Measurements from ENCODE around the gene SNAP25. TPM values are rescaled to one million over a fixed set of nuclear protein-coding genes. Genes with fewer than 3 reads are reported as not detected.

SNAP25 gene
- total RNA-seq, 2 experiments from 2014 or later, result 0.15 to 0.17 TPM

GRCh38 chr20:10297684-10298240 lies 79.1 kb downstream of the SNAP25 start:
- CTCF ChIA-PET, result no interaction called here
- POLR2A ChIA-PET, result no interaction called here

DNA sequence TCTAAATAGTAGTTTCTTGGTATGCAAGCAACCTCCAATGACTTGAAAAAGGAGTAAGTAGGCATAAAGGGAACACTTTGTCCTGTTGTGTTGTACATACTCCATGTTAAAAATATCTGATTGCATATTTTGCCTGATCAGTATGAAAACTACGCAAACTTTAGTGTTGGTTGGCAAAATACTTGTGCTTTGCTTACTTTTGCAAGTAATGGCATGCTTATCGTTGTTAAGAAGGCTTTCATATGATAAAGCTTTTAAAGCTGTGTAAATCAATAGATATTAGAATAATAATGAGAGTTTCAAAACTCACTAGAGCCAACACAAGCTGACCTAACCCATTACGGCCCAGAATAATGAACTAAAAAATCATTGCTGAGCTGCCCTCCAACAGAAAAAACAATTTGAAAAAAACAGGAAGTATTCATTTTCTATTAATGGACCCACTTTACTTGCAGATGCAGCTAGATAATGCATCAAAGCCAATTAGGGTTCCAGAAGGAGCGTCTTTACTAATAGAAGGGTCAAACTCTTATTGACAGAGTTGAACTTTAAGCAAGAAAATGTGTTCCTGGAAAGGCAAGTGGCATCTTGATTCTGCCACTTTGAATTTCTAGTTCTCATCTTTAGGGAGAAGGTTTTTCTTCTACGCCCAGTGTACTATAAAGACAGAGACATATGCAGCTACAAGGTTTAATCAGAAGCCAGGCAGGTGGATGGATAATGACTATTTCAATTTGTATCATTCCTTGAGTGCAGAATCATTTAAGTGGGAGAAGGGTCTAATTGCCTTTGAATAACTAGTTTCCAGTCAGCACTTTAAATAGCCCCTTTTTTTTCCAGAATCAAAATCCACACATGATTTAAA lies 82.2 kb downstream of the SNAP25 start:
- CTCF ChIA-PET, result no interaction called here
- POLR2A ChIA-PET, result no interaction called here

DNA sequence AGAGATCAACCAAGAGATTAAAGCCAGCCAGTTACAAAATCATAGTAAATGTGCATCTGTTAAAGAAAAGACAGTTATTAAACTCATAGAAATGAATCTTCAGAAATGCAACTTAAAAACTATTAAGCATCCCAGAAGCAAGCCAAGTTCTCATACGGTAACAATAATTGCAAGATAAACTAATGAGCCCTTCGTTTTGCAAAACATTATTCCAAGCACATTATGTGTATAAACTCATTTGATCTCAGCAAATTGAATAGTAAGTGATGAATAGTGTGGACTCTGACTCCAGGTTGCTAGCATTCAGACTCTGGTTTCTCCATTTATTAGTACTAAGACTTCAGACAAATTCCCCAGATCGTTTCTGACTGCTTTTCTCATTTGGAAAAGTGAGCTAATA lies 85.2 kb downstream of the SNAP25 start:
- POLR2A ChIA-PET, result no interaction called here
- CTCF ChIA-PET, result no interaction called here

- CTCF ChIA-PET, result no interaction called here
These were observed 85.9 kb downstream of the SNAP25 start for GRCh38 chr20:10304471-10305046.

DNA sequence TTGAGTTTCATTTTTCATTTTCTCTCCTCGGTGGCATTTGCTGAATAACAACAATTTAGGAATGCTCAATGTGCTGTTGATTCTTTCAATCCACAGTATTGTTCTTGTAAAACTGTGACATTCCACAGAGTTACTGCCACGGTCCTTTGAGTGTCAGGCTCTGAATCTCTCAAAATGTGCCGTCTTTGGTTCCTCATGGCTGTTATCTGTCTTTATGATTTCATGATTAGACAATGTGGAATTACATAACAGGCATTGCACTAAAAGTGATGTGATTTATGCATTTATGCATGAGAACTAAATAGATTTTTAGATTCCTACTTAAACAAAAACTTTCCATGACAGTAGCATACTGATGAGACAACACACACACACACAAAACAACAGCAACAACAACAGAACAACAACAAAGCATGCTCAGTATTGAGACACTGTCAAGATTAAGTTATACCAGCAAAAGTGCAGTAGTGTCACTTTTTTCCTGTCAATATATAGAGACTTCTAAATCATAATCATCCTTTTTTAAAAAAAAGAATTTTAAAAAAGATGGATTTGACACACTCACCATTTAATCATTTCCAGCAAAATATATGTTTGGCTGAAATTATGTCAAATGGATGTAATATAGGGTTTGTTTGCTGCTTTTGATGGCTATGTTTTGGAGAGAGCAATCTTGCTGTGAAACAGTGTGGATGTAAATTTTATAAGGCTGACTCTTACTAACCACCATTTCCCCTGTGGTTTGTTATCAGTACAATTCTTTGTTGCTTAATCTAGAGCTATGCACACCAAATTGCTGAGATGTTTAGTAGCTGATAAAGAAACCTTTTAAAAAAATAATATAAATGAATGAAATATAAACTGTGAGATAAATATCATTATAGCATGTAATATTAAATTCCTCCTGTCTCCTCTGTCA lies 88.1 kb downstream of the SNAP25 start:
- POLR2A ChIA-PET, result no interaction called here
- CTCF ChIA-PET, result no interaction called here

More at GRCh38 chr20:10304471-10305046, 85.9 kb downstream of the SNAP25 start:
- POLR2A ChIA-PET, result no interaction called here

DNA sequence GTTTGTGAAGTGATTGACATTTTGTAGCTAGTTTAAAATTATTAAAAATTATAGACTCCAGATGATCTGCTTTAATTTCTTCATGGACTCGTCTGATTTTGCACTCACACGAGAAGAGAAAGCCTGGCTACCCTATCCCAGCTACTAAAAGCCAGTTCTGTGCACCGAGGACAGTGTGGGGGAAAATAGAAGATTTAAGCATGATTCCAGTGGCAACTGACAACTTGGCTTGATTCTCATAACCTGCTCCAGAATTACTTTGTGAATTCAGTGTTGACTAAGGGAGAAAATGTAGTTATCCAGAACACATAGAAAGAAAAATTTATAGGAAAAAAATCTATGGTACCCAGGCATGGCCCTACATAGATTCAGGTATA lies 88.7 kb downstream of the SNAP25 start:
- ChIA-PET CTCF (no interaction called here), POLR2A (no interaction called here)

DNA sequence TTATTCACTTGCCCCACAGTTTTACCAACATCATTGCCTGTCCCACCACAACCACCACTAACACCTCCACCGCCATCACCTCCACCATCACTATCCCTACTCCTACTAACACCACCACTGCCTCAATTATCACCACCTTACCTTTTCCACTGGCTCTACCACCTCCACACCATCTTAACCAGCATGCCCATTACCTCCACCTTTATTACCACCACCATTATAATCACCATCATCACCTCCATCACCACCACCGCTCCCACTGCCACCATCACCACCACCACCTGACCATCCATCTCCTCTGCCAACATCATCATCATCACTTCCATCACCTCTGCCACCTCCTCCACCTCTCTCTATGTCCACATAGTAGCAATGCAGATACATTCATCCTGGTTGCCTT lies 90.0 kb downstream of the SNAP25 start:
- CTCF ChIA-PET, result no interaction called here
- POLR2A ChIA-PET, result no interaction called here

GRCh38 chr20:10309326-10309725 lies 90.7 kb downstream of the SNAP25 start:
- CTCF ChIA-PET, result no interaction called here
- POLR2A ChIA-PET, result no interaction called here

DNA sequence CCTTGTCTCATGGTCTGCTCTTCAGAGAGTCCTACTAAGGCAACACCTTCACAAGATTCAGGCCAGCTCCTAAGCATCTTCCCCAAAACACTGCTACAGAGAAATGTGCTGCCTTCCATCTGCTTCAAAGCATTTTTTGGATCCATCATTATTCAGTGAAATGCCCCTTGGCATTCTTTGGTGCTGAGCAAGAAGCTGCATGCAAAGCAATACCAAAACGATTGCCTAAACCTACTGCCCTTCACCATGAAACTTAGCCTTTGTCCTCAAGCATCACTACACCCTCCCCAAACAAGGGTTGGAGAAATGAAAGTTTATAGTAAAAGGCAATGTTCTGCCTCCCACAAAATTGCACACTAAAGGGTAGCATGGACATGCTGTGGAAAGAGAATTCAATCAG lies 93.5 kb downstream of the SNAP25 start:
- CTCF ChIA-PET, result no interaction called here
- POLR2A ChIA-PET, result no interaction called here

DNA sequence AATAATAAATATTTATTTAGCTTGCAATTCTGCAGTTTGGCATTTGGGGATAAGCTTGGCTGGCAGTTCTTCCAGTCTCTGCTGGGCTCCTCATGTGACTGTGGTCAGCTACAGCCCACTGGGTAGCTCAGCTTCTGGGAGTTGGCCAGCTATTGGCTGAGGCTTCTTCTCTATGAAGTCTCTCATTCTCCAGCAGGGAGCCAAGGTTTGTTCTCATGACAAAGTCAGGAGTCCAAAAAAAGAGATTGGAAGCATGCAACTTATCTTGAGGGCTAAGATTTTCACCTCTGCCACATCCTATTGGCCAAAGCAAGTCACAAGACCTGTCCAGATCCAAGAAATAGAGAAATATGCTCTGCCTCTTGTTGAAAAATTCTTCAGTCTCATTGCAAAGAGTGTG lies 94.6 kb downstream of the SNAP25 start:
- POLR2A ChIA-PET, result no interaction called here
- CTCF ChIA-PET, result no interaction called here

DNA sequence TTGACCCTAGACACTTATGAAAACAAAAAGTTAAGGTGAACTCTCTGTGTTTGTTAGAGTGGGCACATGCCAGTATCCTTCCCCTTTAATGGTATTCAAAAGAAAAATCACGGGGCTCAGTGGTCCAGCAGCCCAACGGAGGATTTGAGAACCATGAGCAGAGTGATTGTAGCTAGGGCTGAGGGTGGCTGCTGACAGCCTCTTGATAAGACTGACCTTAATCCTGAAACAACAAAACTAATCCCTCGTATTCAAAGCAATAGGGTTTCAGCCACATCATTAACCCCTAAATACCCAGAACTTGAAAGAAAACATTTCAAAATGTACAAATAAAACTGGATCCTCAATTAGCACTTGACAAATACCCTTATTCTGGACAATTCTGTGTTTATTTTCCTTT lies 95.1 kb downstream of the SNAP25 start:
- CTCF ChIA-PET, result no interaction called here
- POLR2A ChIA-PET, result no interaction called here

- POLR2A ChIA-PET, result no interaction called here
These were observed 95.6 kb downstream of the SNAP25 start for GRCh38 chr20:10314198-10314597.

DNA sequence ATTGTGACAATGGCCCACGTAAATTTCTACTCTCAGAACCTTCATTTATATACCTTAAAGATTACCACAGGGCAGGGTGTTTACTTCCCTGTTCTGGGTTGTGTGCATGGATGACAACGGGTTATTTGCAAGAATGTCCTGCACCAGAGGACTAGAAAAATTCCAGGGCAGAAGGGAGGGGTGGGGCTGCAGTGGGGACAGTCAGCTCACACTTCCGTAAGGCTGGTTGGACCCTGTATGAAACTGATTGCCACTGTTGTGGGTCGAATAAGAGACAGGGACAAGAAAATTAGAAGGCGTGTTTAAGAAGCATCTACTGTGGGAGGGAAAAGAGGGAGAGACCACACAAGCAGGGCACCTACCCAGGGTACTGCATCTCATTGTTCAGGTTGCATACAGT lies 96.5 kb downstream of the SNAP25 start:
- POLR2A ChIA-PET, result no interaction called here
- CTCF ChIA-PET, result no interaction called here

More at GRCh38 chr20:10314198-10314597, 95.6 kb downstream of the SNAP25 start:
- CTCF ChIA-PET, result no interaction called here

DNA sequence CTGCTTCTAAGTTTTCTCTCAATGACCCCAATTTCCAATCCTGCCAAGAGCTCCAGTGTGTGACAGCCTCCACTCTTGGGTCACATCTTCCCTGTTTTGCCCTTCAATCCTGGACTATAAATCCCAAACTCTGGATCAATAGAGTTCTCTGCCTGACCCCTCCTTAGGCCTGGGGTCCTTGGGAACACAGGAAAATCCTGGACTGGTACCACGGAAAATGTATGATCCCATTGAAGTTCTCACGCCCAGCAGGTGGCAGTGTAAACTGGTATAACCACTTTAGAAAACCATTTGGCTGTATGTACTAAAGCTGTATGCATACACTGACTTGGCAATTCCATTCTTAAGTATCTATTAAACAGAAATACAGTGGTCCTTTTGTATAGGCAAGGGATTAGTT lies 98.0 kb downstream of the SNAP25 start:
- CTCF ChIA-PET, result interaction anchor here (0.6 to 1.7 kb wide), 3 partner anchors 11 to 110 kb away, joined by 3 to 9 read pairs (median 4); no protein-coding TSS in a partner anchor

DNA sequence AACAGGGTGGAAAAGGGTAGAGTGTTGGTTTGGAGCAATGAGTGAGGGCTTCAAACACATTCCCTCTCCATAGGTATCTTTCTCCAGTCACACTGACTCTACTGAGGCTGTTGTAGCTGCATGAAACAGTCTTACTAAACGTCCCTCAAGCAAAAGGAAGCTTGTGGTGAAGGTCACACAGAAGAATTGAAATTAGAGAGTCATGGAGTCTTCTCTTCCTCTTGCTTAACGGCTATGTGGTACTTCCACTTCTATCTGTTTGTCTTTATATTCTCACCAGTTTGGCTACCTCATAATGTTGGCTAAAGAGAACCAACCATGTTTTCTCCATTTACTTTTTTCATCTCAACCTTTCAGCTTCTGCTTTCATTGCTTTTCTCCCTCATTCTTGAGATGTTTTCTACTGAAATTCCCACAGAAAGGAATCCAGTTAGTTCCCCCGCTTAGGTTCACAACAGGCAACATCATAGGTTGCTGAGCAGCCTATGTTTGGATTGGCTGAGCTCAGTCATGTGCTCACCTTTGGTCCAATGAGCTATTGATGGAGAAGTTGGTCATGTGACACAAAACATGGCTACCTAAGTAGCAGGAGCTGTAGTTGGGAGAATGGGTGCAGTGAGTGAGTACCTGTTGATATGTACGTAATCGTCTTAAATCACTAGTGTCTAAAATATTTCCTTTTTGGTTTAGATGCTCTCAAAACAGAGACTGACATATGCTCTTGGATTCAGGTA lies 99.8 kb downstream of the SNAP25 start:
- CTCF ChIA-PET, result interaction anchor here (0.9 kb wide), 1 partner anchor 35 kb away, joined by 3 read pairs; no protein-coding TSS in a partner anchor

More for the DNA sequence above, 98.0 kb downstream of the SNAP25 start:
- POLR2A ChIA-PET, result interaction anchor here (0.7 kb wide), 1 partner anchor 42 kb away, joined by 6 read pairs; no protein-coding TSS in a partner anchor

GRCh38 chr20:10319855-10320254 lies 101.2 kb downstream of the SNAP25 start:
- POLR2A ChIA-PET, result no interaction called here
- CTCF ChIA-PET, result no interaction called here

More for the DNA sequence above, 99.8 kb downstream of the SNAP25 start:
- POLR2A ChIA-PET, result no interaction called here

- ChIA-PET CTCF (no interaction called here), POLR2A (no interaction called here)
These were observed 102.6 kb downstream of the SNAP25 start for GRCh38 chr20:10321138-10321717.

GRCh38 chr20:10322073-10323012 lies 103.7 kb downstream of the SNAP25 start:
- ChIA-PET POLR2A (no interaction called here), CTCF (no interaction called here)

Measured in activated CD8-positive, alpha-beta memory T cell treated with anti-CD3 and anti-CD28 coated beads for 36 hours (primary cell).